Neuronal stem cell (in vitro differentiated cells): Measurements from ENCODE around the gene TNS3.

ENCODE experiments used
- DNase-seq: peaks from one replicate; pipeline ENCODE4 v3.0.0-alpha.2; 2013; ENCODE audit warnings: low spot score
- H2AFZ ChIP-seq: one replicate; pipeline ENCODE4 v1.6.1; 2013; ENCODE audit warnings: mild to moderate bottlenecking, low read length, inconsistent platforms
- H2AK5ac ChIP-seq: 2 replicates; pipeline ENCODE4 v1.6.1; 2013; ENCODE audit warnings: low read depth, mild to moderate bottlenecking, inconsistent platforms, low read length, moderate library complexity, mixed read lengths
- H2BK120ac ChIP-seq: 2 replicates; pipeline ENCODE4 v1.6.1; 2013; ENCODE audit warnings: low read depth, mild to moderate bottlenecking, inconsistent platforms, low read length, moderate library complexity, mixed read lengths
- H2BK12ac ChIP-seq: one replicate; pipeline ENCODE4 v1.6.1; 2013; ENCODE audit warnings: low read length, inconsistent platforms
- H2BK15ac ChIP-seq: 2 replicates; pipeline ENCODE4 v1.6.1; 2013; ENCODE audit warnings: mild to moderate bottlenecking, low read length, inconsistent platforms, mixed read lengths
- H2BK5ac ChIP-seq: one replicate; pipeline ENCODE4 v1.6.1; 2013; ENCODE audit warnings: inconsistent platforms, mild to moderate bottlenecking, low read length, moderate library complexity
- H3K14ac ChIP-seq: one replicate; pipeline ENCODE4 v1.6.1; 2013; ENCODE audit warnings: low read length, inconsistent platforms
- H3K18ac ChIP-seq: 2 replicates; pipeline ENCODE4 v1.6.1; 2013; ENCODE audit warnings: low read length, inconsistent platforms
- H3K23ac ChIP-seq: 2 replicates; pipeline ENCODE4 v1.6.1; 2013; ENCODE audit warnings: low read depth, mild to moderate bottlenecking, mixed read lengths, low read length, inconsistent platforms; ENCODE audit not compliant: poor library complexity
- H3K27ac ChIP-seq: replicated peaks from 3 replicates; pipeline ENCODE4 v1.5.1; 2013; ENCODE audit warnings: low read length, inconsistent platforms
- H3K27me3 ChIP-seq, 3 experiments: 2 replicates each; pipeline ENCODE4 v1.6.1; 2013; ENCODE audit warnings: low read length in 3 of 3, mild to moderate bottlenecking in 2 of 3, inconsistent platforms in 1 of 3, low read depth in 1 of 3, mixed read lengths in 1 of 3, moderate library complexity in 1 of 3; ENCODE audit not compliant: control insufficient read depth in 3 of 3, insufficient read depth in 3 of 3
- H3K36me3 ChIP-seq, 2 donors: replicated peaks in 1 of 2; 2 replicates each; pipeline ENCODE4 v1.6.1; 2013; ENCODE audit warnings: low read length in 2 of 2; ENCODE audit not compliant: control insufficient read depth in 2 of 2, insufficient read depth in 2 of 2
- H3K4ac ChIP-seq: 2 replicates; pipeline ENCODE4 v1.6.1; 2013; ENCODE audit warnings: inconsistent platforms, mild to moderate bottlenecking, low read length, moderate library complexity
- H3K4me1 ChIP-seq, 2 donors: 1 replicate in 1 of 2; 2 replicates in 1 of 2; pipeline ENCODE4 v1.6.1; 2013; ENCODE audit warnings: low read length in 2 of 2, low read depth in 1 of 2; ENCODE audit not compliant: control insufficient read depth in 2 of 2, insufficient read depth in 1 of 2
- H3K4me2 ChIP-seq: one replicate; pipeline ENCODE4 v1.6.1; 2013; ENCODE audit warnings: mild to moderate bottlenecking, low read length, inconsistent platforms; ENCODE audit not compliant: insufficient read depth, poor library complexity, severe bottlenecking
- H3K4me3 ChIP-seq, 2 donors: 2 replicates each; pipeline ENCODE4 v1.5.1; 2013; ENCODE audit warnings: low read length in 2 of 2, mild to moderate bottlenecking in 2 of 2, inconsistent platforms in 1 of 2, moderate library complexity in 1 of 2
- H3K79me1 ChIP-seq: one replicate; pipeline ENCODE4 v1.6.1; 2013; ENCODE audit warnings: low read depth, mild to moderate bottlenecking, inconsistent platforms, low read length, moderate library complexity
- H3K9ac ChIP-seq: one replicate; pipeline ENCODE4 v1.6.1; 2013; ENCODE audit warnings: mild to moderate bottlenecking, low read depth, low read length, inconsistent platforms; ENCODE audit not compliant: poor library complexity
- H3K9me3 ChIP-seq, 2 donors: replicated peaks in 1 of 2; 2 replicates each; pipeline versions ENCODE3 to v1.6.1; 2013; ENCODE audit warnings: low read length in 2 of 2, mild to moderate bottlenecking in 2 of 2, inconsistent platforms in 1 of 2, low read depth in 1 of 2, mixed read lengths in 1 of 2, moderate library complexity in 1 of 2; ENCODE audit not compliant: control insufficient read depth in 2 of 2, insufficient read depth in 1 of 2
- H4K8ac ChIP-seq: one replicate; pipeline ENCODE4 v1.6.1; 2013; ENCODE audit warnings: low read depth, mild to moderate bottlenecking, inconsistent platforms, low read length, moderate library complexity
- H4K91ac ChIP-seq: one replicate; pipeline ENCODE4 v1.6.1; 2013; ENCODE audit warnings: low read length, low read depth, mild to moderate bottlenecking, inconsistent platforms; ENCODE audit not compliant: poor library complexity
- WGBS, 2 donors: extraction: QIAGEN DNeasy Blood & Tissue Kit; methylation state at CpG; one replicate each; pipeline ENCODE4 v1.1.7; 2013; ENCODE audit warnings: missing lambda C conversion rate in 2 of 2, mixed read lengths in 1 of 2; ENCODE audit not compliant: insufficient read length in 2 of 2, insufficient replicate concordance in 1 of 2; ENCODE audit errors: extremely low coverage in 2 of 2; 5-methylcytosine and 5-hydroxymethylcytosine counted together

Gene TNS3

DNA sequence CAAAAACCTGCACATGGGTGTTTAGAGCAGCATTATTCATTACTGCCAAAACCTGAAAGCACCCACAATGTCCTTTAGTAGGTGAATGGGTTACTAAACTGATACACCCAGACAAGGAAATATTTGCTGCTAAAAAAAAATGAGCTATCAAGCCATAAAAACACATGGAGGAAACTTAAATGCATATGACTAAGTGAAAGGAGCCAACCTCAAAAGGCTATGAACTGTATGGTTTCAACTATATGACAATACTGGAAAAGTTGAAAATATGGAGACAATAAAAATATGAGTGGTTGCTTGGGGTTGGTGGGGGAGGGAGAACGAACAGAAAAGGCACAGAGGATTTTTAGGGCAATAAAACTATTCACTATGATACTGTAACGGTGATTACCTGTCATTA lies 291.0 kb downstream of the TNS3 start:
- Histone ChIP-seq H3K79me1 (no peaks in the 10 kb centered on the region), H3K4me3 (no peak overlapping the region), H3K9me3 (no peaks in the 10 kb centered on the region), H3K27me3 (no peaks in the 10 kb centered on the region), H2BK120ac (no peak overlapping the region), H2AK5ac (no peak overlapping the region), H2AFZ (no peak overlapping the region), H3K14ac (no peak overlapping the region), H3K23ac (no peak overlapping the region), H2BK15ac (no peak overlapping the region), H3K4ac (no peak overlapping the region), H4K8ac (no peak overlapping the region), H3K4me2 (no peak overlapping the region), H2BK12ac (no peak overlapping the region), H2BK5ac (no peak overlapping the region), H3K18ac (no peak overlapping the region), H4K91ac (no peak overlapping the region), H3K4me1 (no peaks in the 10 kb centered on the region), H3K27ac (no peak overlapping the region), H3K36me3 (peaks cover 27 to 37% of the 10 kb centered on the region in 2 donors), H3K9ac (no peak overlapping the region)
- no peak for DNase-seq
- no CpG with 5 or more reads among the region's 2 CpGs for WGBS, 2 donors

GRCh38 chr7:47290466-47290865 lies 291.4 kb downstream of the TNS3 start:
- H3K36me3 ChIP-seq = peaks cover 27 to 41% of the 10 kb centered on the region in 2 donors
- H4K91ac ChIP-seq = no peak overlapping the region
- no peak overlapping the region for H2BK12ac ChIP-seq
- H3K4ac ChIP-seq = no peak overlapping the region
- H3K4me2 ChIP-seq = no peak overlapping the region
- no peak for DNase-seq
- H3K18ac ChIP-seq = no peak overlapping the region
- no CpG with 5 or more reads among the region's 3 CpGs for WGBS, 2 donors
- no peak overlapping the region for H3K14ac ChIP-seq
- no peaks in the 10 kb centered on the region for H3K27me3 ChIP-seq
- H3K27ac ChIP-seq = no peak overlapping the region
- H2AFZ ChIP-seq = no peak overlapping the region
- peaks cover 0 to 3% of the 10 kb centered on the region in 2 donors for H3K9me3 ChIP-seq
- H2BK120ac ChIP-seq = no peak overlapping the region
- no peak overlapping the region for H2BK5ac ChIP-seq
- no peak overlapping the region for H3K4me3 ChIP-seq
- no peak overlapping the region for H3K9ac ChIP-seq
- no peak overlapping the region for H2BK15ac ChIP-seq
- H2AK5ac ChIP-seq = no peak overlapping the region
- no peak overlapping the region for H3K23ac ChIP-seq
- no peaks in the 10 kb centered on the region for H3K4me1 ChIP-seq
- no peaks in the 10 kb centered on the region for H3K79me1 ChIP-seq
- no peak overlapping the region for H4K8ac ChIP-seq

- no peak overlapping the region for H4K8ac ChIP-seq
- H2BK12ac ChIP-seq = no peak overlapping the region
- H3K27ac ChIP-seq = no peak overlapping the region
- H2AFZ ChIP-seq = no peak overlapping the region
- no peak overlapping the region for H3K14ac ChIP-seq
- no peak overlapping the region for H2BK120ac ChIP-seq
- no peaks in the 10 kb centered on the region for H3K27me3 ChIP-seq
- H3K18ac ChIP-seq = no peak overlapping the region
- no peak overlapping the region for H2BK15ac ChIP-seq
- H4K91ac ChIP-seq = no peak overlapping the region
- no peak overlapping the region for H3K9ac ChIP-seq
- H3K4me3 ChIP-seq = no peak overlapping the region
- H2BK5ac ChIP-seq = no peak overlapping the region
- H3K4me1 ChIP-seq = no peaks in the 10 kb centered on the region
- H3K4me2 ChIP-seq = no peak overlapping the region
- no peak overlapping the region for H2AK5ac ChIP-seq
- H3K23ac ChIP-seq = no peak overlapping the region
- WGBS, 2 donors = no CpG with 5 or more reads among the region's 6 CpGs
- H3K79me1 ChIP-seq = no peaks in the 10 kb centered on the region
- H3K4ac ChIP-seq = no peak overlapping the region
- H3K9me3 ChIP-seq = peaks cover 2 to 5% of the 10 kb centered on the region in 2 donors
- DNase-seq = no peak
- H3K36me3 ChIP-seq = peaks cover 36 to 56% of the 10 kb centered on the region in 2 donors
Measured at GRCh38 chr7:47288060-47288459, 293.9 kb downstream of the TNS3 start.

DNA sequence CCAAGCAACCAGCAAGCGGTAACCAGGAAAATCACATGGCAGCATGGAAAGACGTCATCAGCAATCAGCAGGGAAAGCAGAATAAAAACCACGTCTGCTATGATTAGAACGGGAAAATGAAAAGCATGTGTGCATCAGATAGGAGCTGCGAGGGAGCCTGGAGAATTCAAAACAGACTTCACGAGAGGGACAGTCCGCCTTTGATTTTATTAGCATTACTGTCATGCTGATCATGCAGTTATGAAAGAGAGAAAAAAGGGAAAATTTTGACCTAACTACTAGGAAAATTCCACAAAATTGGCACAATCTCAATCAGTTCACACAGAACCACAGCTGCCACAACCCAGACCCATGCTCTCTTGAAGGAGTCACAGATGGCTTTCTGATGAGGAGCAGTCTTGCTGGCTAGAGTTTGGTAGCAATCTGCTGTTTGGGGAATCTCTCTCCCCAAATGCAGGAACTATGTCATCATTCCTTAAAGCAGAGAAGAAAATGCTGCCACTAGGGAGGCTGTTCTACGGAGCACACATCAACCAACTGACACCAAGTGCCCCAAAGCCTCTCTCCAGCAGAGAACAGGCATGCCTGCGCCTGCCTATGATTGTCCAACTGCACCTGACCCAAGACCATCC lies 295.9 kb downstream of the TNS3 start:
- Histone ChIP-seq H3K36me3 (peaks cover 42 to 51% of the 10 kb centered on the region in 2 donors), H3K4me2 (no peak overlapping the region), H2BK12ac (no peak overlapping the region)

More for the DNA sequence above, 295.9 kb downstream of the TNS3 start:
- no peak for DNase-seq
- Histone ChIP-seq H2BK5ac (no peak overlapping the region), H2BK120ac (no peak overlapping the region), H3K9me3 (peaks cover 2 to 5% of the 10 kb centered on the region in 2 donors), H4K91ac (no peak overlapping the region), H4K8ac (no peak overlapping the region), H3K4ac (no peak overlapping the region), H2BK15ac (no peak overlapping the region), H3K18ac (no peak overlapping the region), H3K4me1 (no peaks in the 10 kb centered on the region), H3K4me3 (no peak overlapping the region), H3K27ac (no peak overlapping the region), H3K79me1 (no peaks in the 10 kb centered on the region), H2AK5ac (no peak overlapping the region), H3K9ac (no peak overlapping the region), H2AFZ (no peak overlapping the region), H3K14ac (no peak overlapping the region), H3K23ac (no peak overlapping the region), H3K27me3 (no peaks in the 10 kb centered on the region)
- WGBS, 2 donors = no CpG with 5 or more reads among the region's 9 CpGs
